ENCODE measurements around the gene ARHGAP27. TPM values are rescaled to one million over a fixed set of nuclear protein-coding genes. Genes with fewer than 3 reads are reported as not detected.

The ARHGAP27 gene
- total RNA-seq, 6 donors from 2014 or later = 46.1 to 243 (median 81.4) TPM

DNA sequence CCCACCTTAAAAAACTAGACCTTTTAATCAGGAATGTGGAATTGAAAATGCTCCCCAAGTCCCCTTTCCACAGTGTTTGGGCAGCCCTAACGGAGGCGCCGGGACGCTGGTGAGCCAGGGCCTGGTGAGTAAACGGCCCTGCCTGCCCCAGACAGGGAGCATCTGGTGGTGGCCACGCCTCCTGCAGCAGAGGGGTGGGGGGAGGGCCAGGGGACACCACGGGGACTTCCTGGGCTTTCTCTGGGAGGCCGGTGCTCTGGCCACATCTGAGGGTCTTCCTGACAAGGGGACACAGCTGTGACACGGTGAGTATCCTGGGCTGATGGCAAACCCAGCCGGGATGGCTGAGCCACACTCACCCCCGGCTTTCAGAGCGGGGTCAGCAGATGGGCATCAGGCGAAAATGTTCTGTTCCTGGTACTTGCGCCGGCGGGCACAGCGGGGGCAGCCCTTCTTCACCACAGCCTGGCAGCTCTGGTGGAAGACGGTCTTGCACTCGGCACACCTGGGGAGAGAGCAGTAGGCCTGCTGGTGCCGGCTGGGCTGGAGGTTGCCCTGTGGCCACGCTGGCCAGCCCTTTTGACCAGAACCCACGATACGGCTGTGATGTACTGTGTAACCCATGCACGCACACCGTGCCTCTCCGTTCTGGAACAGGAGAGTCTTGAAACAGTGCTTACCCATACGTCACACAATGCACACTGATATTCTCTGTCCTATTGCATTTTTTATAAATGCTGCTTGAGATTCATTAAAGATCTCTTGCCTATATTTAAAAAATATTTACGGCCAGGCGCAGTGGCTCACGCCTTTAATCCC, 5.0 kb upstream of the ARHGAP27 start:
- Histone ChIP-seq H3K4me3 (no peak overlapping the region), H3K27me3 (no peaks in the 10 kb centered on the region), H3K9me3 (no peaks in the 10 kb centered on the region), H3K27ac (no peak overlapping the region), H3K4me1 (peaks cover 18 to 24% (median 20%) of the 10 kb centered on the region in 4 donors), H3K36me3 (peaks cover 17 to 53% (median 44%) of the 10 kb centered on the region in 4 donors)
- ATAC-seq (ENCODE audit: low FRiP score in 2 of 2) = no peak
- TF ChIP-seq, protein P1, sequence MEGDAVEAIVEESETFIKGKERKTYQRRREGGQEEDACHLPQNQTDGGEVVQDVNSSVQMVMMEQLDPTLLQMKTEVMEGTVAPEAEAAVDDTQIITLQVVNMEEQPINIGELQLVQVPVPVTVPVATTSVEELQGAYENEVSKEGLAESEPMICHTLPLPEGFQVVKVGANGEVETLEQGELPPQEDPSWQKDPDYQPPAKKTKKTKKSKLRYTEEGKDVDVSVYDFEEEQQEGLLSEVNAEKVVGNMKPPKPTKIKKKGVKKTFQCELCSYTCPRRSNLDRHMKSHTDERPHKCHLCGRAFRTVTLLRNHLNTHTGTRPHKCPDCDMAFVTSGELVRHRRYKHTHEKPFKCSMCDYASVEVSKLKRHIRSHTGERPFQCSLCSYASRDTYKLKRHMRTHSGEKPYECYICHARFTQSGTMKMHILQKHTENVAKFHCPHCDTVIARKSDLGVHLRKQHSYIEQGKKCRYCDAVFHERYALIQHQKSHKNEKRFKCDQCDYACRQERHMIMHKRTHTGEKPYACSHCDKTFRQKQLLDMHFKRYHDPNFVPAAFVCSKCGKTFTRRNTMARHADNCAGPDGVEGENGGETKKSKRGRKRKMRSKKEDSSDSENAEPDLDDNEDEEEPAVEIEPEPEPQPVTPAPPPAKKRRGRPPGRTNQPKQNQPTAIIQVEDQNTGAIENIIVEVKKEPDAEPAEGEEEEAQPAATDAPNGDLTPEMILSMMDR (IDR thresholded peaks at IDR 0.05) = no peak
- TF ChIP-seq POLR2AphosphoS5 (IDR thresholded peaks at IDR 0.05) (no peak), POLR2A (IDR thresholded peaks at IDR 0.05) (no peak), EP300 (IDR thresholded peaks at IDR 0.05) (no peak)
- DNase-seq = peak in 1 of 2 donors; percentile 78
- 87 to 88% methylated on average over 17 to 27 of the region's 30 CpGs for WGBS, 2 donors

DNA sequence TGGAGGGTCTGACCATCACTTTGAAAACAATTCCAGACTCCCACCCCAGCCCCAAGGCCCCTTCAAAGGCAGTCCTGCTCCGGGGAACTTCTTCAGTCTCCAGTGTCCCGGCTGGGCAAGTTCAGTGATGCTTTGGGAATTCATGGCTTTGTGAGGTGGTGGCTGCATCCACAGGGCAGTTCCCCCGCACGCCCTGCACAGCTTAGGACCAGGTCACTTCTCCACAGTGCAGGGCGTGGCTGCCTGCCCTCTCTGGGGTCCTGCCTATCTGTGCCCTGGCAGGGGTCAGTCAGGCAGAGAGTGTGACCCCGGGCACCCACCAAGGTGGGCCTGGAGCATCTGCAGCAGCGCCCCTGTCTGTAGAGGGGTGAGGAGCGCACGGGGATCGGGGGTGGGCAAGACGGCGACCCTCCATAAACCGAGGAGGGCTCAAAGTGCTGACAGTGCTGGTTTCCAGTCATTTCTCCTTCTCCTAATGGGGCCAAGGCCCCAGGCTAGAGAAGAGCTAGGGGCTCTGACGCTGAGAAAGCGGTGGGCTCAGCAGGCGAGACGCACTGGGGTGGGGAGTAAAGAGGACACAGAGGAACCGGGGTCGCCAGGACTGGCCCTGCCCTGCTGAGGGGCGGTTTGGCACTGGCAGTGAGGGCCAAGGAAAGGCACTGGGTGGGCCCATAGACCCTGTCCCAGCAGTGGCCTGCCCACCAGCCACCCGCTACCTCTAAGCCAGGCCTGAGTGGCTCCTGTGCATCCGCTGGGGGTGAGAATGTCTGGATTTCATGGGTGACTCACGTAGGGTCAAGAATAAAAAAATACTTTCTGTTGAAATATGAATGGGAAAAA, 4.2 kb upstream of the ARHGAP27 start:
- peak in 1 of 2 donors; percentile 48 for DNase-seq
- peaks cover 23 to 32% (median 27%) of the 10 kb centered on the region in 4 donors for H3K4me1 ChIP-seq
- H3K27ac ChIP-seq = no peak overlapping the region
- no peak for TF ChIP-seq POLR2A (IDR thresholded peaks at IDR 0.05)
- no peak for TF ChIP-seq EP300 (IDR thresholded peaks at IDR 0.05)
- TF ChIP-seq POLR2AphosphoS5 (IDR thresholded peaks at IDR 0.05) = no peak
- TF ChIP-seq, protein P1 (IDR thresholded peaks at IDR 0.05) = no peak
- no peak overlapping the region for H3K4me3 ChIP-seq
- H3K27me3 ChIP-seq = no peaks in the 10 kb centered on the region
- WGBS, 2 donors = 93 to 98% methylated on average over 15 of the region's 23 CpGs
- H3K9me3 ChIP-seq = no peaks in the 10 kb centered on the region
- no peak for ATAC-seq (ENCODE audit: low FRiP score in 2 of 2)
- H3K36me3 ChIP-seq = peaks cover 17 to 52% (median 42%) of the 10 kb centered on the region in 4 donors

DNA sequence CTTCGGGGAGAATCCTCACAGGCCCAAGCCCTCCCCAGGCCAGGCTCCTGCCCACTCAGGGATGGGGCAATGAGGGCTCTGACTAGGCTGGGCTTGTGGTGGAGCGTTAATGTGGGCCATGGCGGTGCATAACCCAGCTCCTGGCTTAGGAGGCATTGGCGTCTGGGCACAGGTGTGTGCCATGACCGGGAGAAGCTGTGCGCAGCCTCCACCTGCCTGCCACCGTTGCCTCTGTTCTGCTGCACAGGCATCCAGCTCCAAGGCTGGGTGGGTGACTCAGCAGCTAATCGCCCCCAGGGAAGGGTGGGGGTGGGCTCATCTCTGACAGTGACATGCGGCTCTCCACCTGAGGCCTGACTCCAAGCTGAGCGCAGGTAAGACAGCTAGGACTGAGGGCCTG, 3.5 kb upstream of the ARHGAP27 start:
- TF ChIP-seq EP300 (IDR thresholded peaks at IDR 0.05) = no peak
- no peak for TF ChIP-seq POLR2AphosphoS5 (IDR thresholded peaks at IDR 0.05)
- TF ChIP-seq, protein P1 (IDR thresholded peaks at IDR 0.05) = no peak
- no peak for TF ChIP-seq POLR2A (IDR thresholded peaks at IDR 0.05)
- Histone ChIP-seq H3K27me3 (no peaks in the 10 kb centered on the region), H3K9me3 (no peaks in the 10 kb centered on the region), H3K4me1 (peaks cover 27 to 39% (median 33%) of the 10 kb centered on the region in 4 donors), H3K27ac (no peak overlapping the region), H3K4me3 (no peak overlapping the region), H3K36me3 (peaks cover 17 to 49% (median 42%) of the 10 kb centered on the region in 4 donors)
- peak in 1 of 2 donors; percentile 48 for DNase-seq
- no peak for ATAC-seq (ENCODE audit: low FRiP score in 2 of 2)
- 90 to 98% methylated on average over 4 to 8 of the region's 10 CpGs for WGBS, 2 donors

DNA sequence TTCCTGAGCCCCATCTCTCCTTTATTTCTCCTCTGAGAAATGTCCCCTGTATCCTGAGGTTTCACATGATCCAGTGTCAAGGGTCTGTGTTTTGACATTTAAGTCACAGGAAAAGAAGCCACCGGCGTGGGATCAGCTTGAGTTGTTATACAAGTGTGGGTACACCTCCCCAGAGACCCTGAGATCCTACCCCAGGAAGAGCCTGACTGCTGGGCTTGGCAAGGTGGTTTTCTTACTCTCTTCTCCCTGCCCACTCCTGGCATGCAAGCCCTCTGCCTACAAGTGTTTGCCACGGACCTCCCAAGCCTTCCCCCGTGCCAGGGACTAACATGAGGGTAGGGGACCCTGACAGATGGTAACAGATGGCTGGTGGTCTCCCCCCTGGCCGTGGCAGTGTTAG, 2.8 kb upstream of the ARHGAP27 start:
- Histone ChIP-seq H3K9me3 (no peaks in the 10 kb centered on the region), H3K27ac (no peak overlapping the region), H3K36me3 (peaks cover 17 to 49% (median 42%) of the 10 kb centered on the region in 4 donors), H3K27me3 (no peaks in the 10 kb centered on the region), H3K4me1 (peaks cover 32 to 44% (median 38%) of the 10 kb centered on the region in 4 donors), H3K4me3 (no peak overlapping the region)
- TF ChIP-seq EP300 (IDR thresholded peaks at IDR 0.05) (no peak), POLR2A (IDR thresholded peaks at IDR 0.05) (no peak), POLR2AphosphoS5 (IDR thresholded peaks at IDR 0.05) (no peak)
- TF ChIP-seq, protein P1 (IDR thresholded peaks at IDR 0.05) = no peak
- 83 to 89% methylated on average over 2 to 5 of the region's 5 CpGs for WGBS, 2 donors
- ATAC-seq (ENCODE audit: low FRiP score in 2 of 2) = no peak
- DNase-seq = no peak

Measured in upper lobe of left lung (tissue), 6 donors.